ENCODE data around the gene SGF29.

DNA sequence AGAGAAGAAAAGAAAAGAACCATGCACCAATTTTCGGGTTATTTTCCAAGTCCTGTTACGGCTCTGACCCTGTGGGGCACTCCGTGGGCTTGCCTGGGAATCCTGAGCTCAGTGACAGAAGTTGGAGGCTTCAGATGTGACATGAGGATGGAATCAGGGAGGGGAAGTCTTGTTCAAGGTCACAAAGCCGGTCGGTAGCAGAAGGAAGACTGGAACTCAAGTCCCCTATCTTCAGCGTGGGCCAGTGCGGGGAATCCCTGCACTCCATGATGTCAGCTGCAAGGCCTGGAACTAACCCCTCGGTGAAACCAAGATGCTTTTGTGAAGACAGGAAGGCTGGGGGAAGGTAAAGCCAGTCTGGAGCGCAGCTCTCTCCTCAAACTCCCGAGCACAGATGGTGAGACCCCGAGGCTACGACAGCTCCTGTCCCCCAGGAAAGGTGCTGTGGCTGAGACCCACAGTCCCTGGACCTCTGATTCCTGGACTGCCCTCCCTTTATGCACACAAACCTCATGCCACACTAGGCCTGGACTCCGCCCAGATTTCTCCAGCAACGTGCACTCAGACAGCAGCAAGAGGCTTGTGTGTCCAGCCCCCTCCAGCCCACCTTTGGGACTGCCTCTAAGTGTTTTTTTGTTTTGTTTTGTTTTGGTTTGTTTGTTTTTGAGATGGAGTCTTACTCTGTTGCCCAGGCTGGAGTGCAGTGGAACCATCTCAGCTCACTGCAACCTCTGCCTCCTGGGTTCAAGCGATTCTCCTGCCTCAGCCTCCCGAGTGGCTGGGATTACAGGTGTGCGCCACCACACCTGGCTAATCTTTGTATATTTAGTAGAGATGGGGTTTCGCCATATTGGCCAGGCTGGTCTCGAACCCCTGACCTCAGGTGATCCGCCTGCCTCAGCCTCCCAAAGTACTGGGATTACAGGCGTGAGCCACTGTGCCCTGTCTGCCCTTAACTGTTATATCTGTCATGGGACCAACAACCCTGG is 41.6 kb upstream of the SGF29 start:
- TF ChIP-seq, protein P1, sequence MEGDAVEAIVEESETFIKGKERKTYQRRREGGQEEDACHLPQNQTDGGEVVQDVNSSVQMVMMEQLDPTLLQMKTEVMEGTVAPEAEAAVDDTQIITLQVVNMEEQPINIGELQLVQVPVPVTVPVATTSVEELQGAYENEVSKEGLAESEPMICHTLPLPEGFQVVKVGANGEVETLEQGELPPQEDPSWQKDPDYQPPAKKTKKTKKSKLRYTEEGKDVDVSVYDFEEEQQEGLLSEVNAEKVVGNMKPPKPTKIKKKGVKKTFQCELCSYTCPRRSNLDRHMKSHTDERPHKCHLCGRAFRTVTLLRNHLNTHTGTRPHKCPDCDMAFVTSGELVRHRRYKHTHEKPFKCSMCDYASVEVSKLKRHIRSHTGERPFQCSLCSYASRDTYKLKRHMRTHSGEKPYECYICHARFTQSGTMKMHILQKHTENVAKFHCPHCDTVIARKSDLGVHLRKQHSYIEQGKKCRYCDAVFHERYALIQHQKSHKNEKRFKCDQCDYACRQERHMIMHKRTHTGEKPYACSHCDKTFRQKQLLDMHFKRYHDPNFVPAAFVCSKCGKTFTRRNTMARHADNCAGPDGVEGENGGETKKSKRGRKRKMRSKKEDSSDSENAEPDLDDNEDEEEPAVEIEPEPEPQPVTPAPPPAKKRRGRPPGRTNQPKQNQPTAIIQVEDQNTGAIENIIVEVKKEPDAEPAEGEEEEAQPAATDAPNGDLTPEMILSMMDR (conservative IDR thresholded peaks at IDR 0.05; ENCODE audit: low read depth, low read length): no peak
- TF ChIP-seq EZH2 (IDR thresholded peaks at IDR 0.05; ENCODE audit: low read length, unreplicated experiment) (no peak), EZH2phosphoT487 (IDR thresholded peaks at IDR 0.05; ENCODE audit: borderline replicate concordance, low read length) (no peak)
